HL-60 (cell line): Measurements from ENCODE around the gene VRK3.

Source experiments
- CTCF ChIP-seq: IDR thresholded peaks from one replicate; pipeline ENCODE4 v1.5.1; 2011; ENCODE audit warnings: low read length, control low read depth, inconsistent platforms; ENCODE audit not compliant: insufficient read depth
- REST ChIP-seq: IDR thresholded peaks from 2 replicates; pipeline ENCODE4 v1.6.1; 2012; ENCODE audit warnings: low read depth; ENCODE audit not compliant: insufficient replicate concordance

DNA sequence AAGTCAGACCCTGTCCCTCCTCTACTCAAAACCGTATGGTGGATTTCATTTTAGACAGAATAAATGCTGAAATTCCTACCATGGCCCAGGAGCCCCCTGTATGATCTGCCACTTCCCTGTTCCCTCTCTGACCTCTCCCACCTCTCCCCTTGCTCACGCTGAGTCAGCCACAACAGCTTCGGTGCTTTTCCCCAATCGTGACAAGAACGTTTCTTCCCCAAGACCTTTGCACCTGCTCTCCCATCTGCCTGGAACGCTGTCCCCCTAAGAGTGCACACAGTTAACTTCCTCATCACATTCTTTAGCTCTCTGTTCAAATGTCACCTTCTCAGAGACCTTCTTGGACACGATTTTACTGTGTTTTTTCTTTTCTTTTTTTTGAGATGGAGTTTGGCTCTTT is 2.3 kb downstream of the VRK3 start:
- TF ChIP-seq CTCF, result no peak
- no peak for TF ChIP-seq REST
